KMS-11 (cell line): Measurements from ENCODE around the gene DBNDD2.

Experiments
- H2AFZ ChIP-seq: fragments of 200-600 bp; sonication (generic); 2 replicates; pipeline ENCODE4 v1.6.1; 2016; ENCODE audit warnings: antibody characterized with exemption, mixed run types, low read depth
- H3K27ac ChIP-seq: fragments of 200-600 bp; sonication (generic); 2 replicates; pipeline ENCODE4 v1.6.1; 2016; ENCODE audit warnings: mild to moderate bottlenecking, mixed run types
- H3K27me3 ChIP-seq: fragments of 200-600 bp; sonication (generic); 2 replicates; pipeline ENCODE4 v1.6.1; 2017; ENCODE audit warnings: mild to moderate bottlenecking, low read depth, mixed run types, moderate library complexity; ENCODE audit not compliant: insufficient read depth
- H3K36me3 ChIP-seq: fragments of 200-600 bp; sonication (generic); 2 replicates; pipeline ENCODE4 v1.6.1; 2017; ENCODE audit warnings: mild to moderate bottlenecking, mixed run types; ENCODE audit not compliant: insufficient read depth
- H3K4me1 ChIP-seq: fragments of 200-600 bp; sonication (generic); 2 replicates; pipeline ENCODE4 v1.6.1; 2016; ENCODE audit warnings: mild to moderate bottlenecking, low read depth, mixed run types; ENCODE audit not compliant: poor library complexity, severe bottlenecking
- H3K4me2 ChIP-seq: fragments of 200-600 bp; sonication (generic); 2 replicates; pipeline ENCODE4 v1.7.0; 2016; ENCODE audit warnings: mild to moderate bottlenecking, mixed run types
- H3K4me3 ChIP-seq: fragments of 200-600 bp; sonication (generic); IDR thresholded peaks from 2 replicates; pipeline ENCODE4 v1.6.1; 2017; ENCODE audit warnings: low read depth, low read length, mixed read lengths; ENCODE audit not compliant: insufficient read depth
- H3K79me2 ChIP-seq: fragments of 200-600 bp; sonication (generic); 2 replicates; pipeline ENCODE4 v1.6.1; 2016; ENCODE audit warnings: low read depth, mixed run types; ENCODE audit not compliant: insufficient read depth
- H3K9ac ChIP-seq: fragments of 200-600 bp; sonication (generic); 2 replicates; pipeline ENCODE4 v1.6.1; 2016; ENCODE audit warnings: mild to moderate bottlenecking, mixed run types
- H4K20me1 ChIP-seq: fragments of 200-600 bp; sonication (generic); 2 replicates; pipeline ENCODE4 v1.6.1; 2016; ENCODE audit warnings: mild to moderate bottlenecking, mixed run types; ENCODE audit not compliant: insufficient read depth
- CTCF ChIP-seq: fragments of 200-600 bp; sonication (generic); conservative IDR thresholded peaks from 2 replicates; pipeline ENCODE4 v1.6.1; 2017; ENCODE audit warnings: low read depth, mild to moderate bottlenecking, antibody characterized with exemption, low read length, moderate library complexity, mixed read lengths

The DBNDD2 gene

GRCh38 chr20:45372241-45372640 is 35.8 kb upstream of the DBNDD2 start:
- Histone ChIP-seq H3K4me2 (no peak overlapping the region), H3K4me3 (no peak overlapping the region)
- no peak for TF ChIP-seq CTCF

GRCh38 chr20:45372646-45373352 is 35.3 kb upstream of the DBNDD2 start:
- Histone ChIP-seq H2AFZ (no peak overlapping the region; the same call in 1 of the 2 replicates), H4K20me1 (no peaks in the 10 kb centered on the region), H3K27ac (peak overlapping the region; percentile 61), H3K27me3 (no peaks in the 10 kb centered on the region), H3K79me2 (no peaks in the 10 kb centered on the region), H3K4me3 (no peak overlapping the region), H3K9ac (peak overlapping the region; percentile 58; the same call in 1 of the 2 replicates), H3K4me1 (peaks cover 27% of the 10 kb centered on the region), H3K4me2 (peak overlapping the region; percentile 41), H3K36me3 (no peaks in the 10 kb centered on the region)
- TF ChIP-seq CTCF = no peak

More at GRCh38 chr20:45372241-45372640, 35.8 kb upstream of the DBNDD2 start:
- no peaks in the 10 kb centered on the region for H3K27me3 ChIP-seq
- H3K4me1 ChIP-seq = peaks cover 33% of the 10 kb centered on the region
- H3K9ac ChIP-seq = no peak overlapping the region
- no peak overlapping the region for H2AFZ ChIP-seq
- H3K79me2 ChIP-seq = no peaks in the 10 kb centered on the region
- H3K27ac ChIP-seq = no peak overlapping the region
- no peaks in the 10 kb centered on the region for H4K20me1 ChIP-seq
- H3K36me3 ChIP-seq = no peaks in the 10 kb centered on the region

- peak overlapping the region; percentile 41 for H3K4me2 ChIP-seq
- H3K9ac ChIP-seq = peak overlapping the region; percentile 58; the same call in 1 of the 2 replicates
- peak; percentile 93 for TF ChIP-seq CTCF
- no peak overlapping the region for H3K4me3 ChIP-seq
- no peaks in the 10 kb centered on the region for H3K79me2 ChIP-seq
- peak overlapping the region; percentile 61 for H3K27ac ChIP-seq
- peaks cover 26% of the 10 kb centered on the region for H3K4me1 ChIP-seq
- no peaks in the 10 kb centered on the region for H4K20me1 ChIP-seq
- peak overlapping the region; percentile 56 for H2AFZ ChIP-seq
- no peaks in the 10 kb centered on the region for H3K36me3 ChIP-seq
- H3K27me3 ChIP-seq = no peaks in the 10 kb centered on the region
These were observed 34.6 kb upstream of the DBNDD2 start for GRCh38 chr20:45373353-45374100.

GRCh38 chr20:45374101-45374467 is 34.0 kb upstream of the DBNDD2 start:
- Histone ChIP-seq H3K9ac (peak overlapping the region; percentile 58; the same call in 1 of the 2 replicates), H4K20me1 (no peaks in the 10 kb centered on the region), H3K4me2 (peak overlapping the region; percentile 41; the same call in 1 of the 2 replicates), H3K36me3 (no peaks in the 10 kb centered on the region), H3K4me1 (peaks cover 24% of the 10 kb centered on the region), H3K79me2 (no peaks in the 10 kb centered on the region), H3K27me3 (no peaks in the 10 kb centered on the region), H3K27ac (no peak overlapping the region), H3K4me3 (no peak overlapping the region), H2AFZ (peak overlapping the region; percentile 56; the same call in 1 of the 2 replicates)
- peak; percentile 32; the same call in 1 of the 2 replicates for TF ChIP-seq CTCF
